ENCODE data around the gene MYH10.

MYH10 gene

GRCh38 chr17:8484465-8484864, 146.1 kb downstream of the MYH10 start:
- Histone ChIP-seq H3K27me3 (ENCODE audit: insufficient read depth, low read depth, severe bottlenecking) (no peaks in the 10 kb centered on the region), H3K27ac (no peak overlapping the region), H3K9me3 (ENCODE audit: severe bottlenecking) (no peaks in the 10 kb centered on the region), H3K4me3 (ENCODE audit: low read depth, low read length) (no peak overlapping the region), H3K36me3 (peaks cover 95% of the 10 kb centered on the region)
- TF ChIP-seq CTCF (IDR thresholded peaks at IDR 0.05; ENCODE audit: low read depth, low read length) = no peak
- DNase-seq = no peak

GRCh38 chr17:8482546-8482945, 148.0 kb downstream of the MYH10 start:
- Histone ChIP-seq H3K27ac (no peak overlapping the region), H3K9me3 (ENCODE audit: severe bottlenecking) (no peaks in the 10 kb centered on the region), H3K36me3 (peaks cover 96% of the 10 kb centered on the region), H3K4me3 (ENCODE audit: low read depth, low read length) (no peak overlapping the region), H3K27me3 (ENCODE audit: insufficient read depth, low read depth, severe bottlenecking) (no peaks in the 10 kb centered on the region)
- DNase-seq = no peak
- no peak for TF ChIP-seq CTCF (IDR thresholded peaks at IDR 0.05; ENCODE audit: low read depth, low read length)

- Histone ChIP-seq H3K9me3 (ENCODE audit: severe bottlenecking) (no peaks in the 10 kb centered on the region), H3K36me3 (peaks cover 96% of the 10 kb centered on the region), H3K27ac (no peak overlapping the region), H3K27me3 (ENCODE audit: insufficient read depth, low read depth, severe bottlenecking) (no peaks in the 10 kb centered on the region), H3K4me3 (ENCODE audit: low read depth, low read length) (no peak overlapping the region)
- DNase-seq = no peak
- no peak for TF ChIP-seq CTCF (IDR thresholded peaks at IDR 0.05; ENCODE audit: low read depth, low read length)
These were observed 148.8 kb downstream of the MYH10 start for GRCh38 chr17:8481703-8482102.

- Histone ChIP-seq H3K27ac (no peak overlapping the region), H3K4me3 (ENCODE audit: low read depth, low read length) (no peak overlapping the region), H3K36me3 (peaks cover 98% of the 10 kb centered on the region), H3K9me3 (ENCODE audit: severe bottlenecking) (no peaks in the 10 kb centered on the region), H3K27me3 (ENCODE audit: insufficient read depth, low read depth, severe bottlenecking) (no peaks in the 10 kb centered on the region)
- DNase-seq = no peak
- TF ChIP-seq CTCF (IDR thresholded peaks at IDR 0.05; ENCODE audit: low read depth, low read length) = no peak
These were observed 149.4 kb downstream of the MYH10 start for GRCh38 chr17:8481089-8481488.

- no peaks in the 10 kb centered on the region for H3K27me3 ChIP-seq (ENCODE audit: insufficient read depth, low read depth, severe bottlenecking)
- no peak for DNase-seq
- peaks cover 98% of the 10 kb centered on the region for H3K36me3 ChIP-seq
- H3K4me3 ChIP-seq (ENCODE audit: low read depth, low read length) = no peak overlapping the region
- no peak overlapping the region for H3K27ac ChIP-seq
- H3K9me3 ChIP-seq (ENCODE audit: severe bottlenecking) = no peaks in the 10 kb centered on the region
- TF ChIP-seq CTCF (IDR thresholded peaks at IDR 0.05; ENCODE audit: low read depth, low read length) = no peak
These were observed 150.2 kb downstream of the MYH10 start for GRCh38 chr17:8480011-8480976.

Measured in WERI-Rb-1 (cell line).